PC-3 (cell line): ENCODE measurements around the gene GRK7.
"Not testable (repeated sequence)": the region's sequence is repeated elsewhere in the genome, so short reads cannot be mapped to it uniquely, and the experiment has no call there.

Experiments used
- CTCF ChIP-seq: fragments of 300-600 bp; sonication (generic); conservative IDR thresholded peaks from 2 replicates; pipeline ENCODE4 v1.5.1; 2017; ENCODE audit warnings: antibody characterized with exemption, low read depth, mild to moderate bottlenecking, low read length
- EZH2 ChIP-seq: fragments of 300-600 bp; sonication (generic); IDR thresholded peaks from one replicate; pipeline ENCODE4 v1.6.1; 2017; ENCODE audit warnings: antibody characterized with exemption, mild to moderate bottlenecking, low read length; ENCODE audit not compliant: unreplicated experiment
- EZH2phosphoT487 ChIP-seq: fragments of 300-600 bp; sonication (generic); IDR thresholded peaks from 2 replicates; pipeline ENCODE4 v1.6.1; 2018; ENCODE audit warnings: mild to moderate bottlenecking, antibody characterized with exemption, low read length, borderline replicate concordance

GRCh38 chr3:141788750-141789149, 25.5 kb downstream of the GRK7 start:
- TF ChIP-seq CTCF, EZH2phosphoT487, EZH2: not testable (repeated sequence)
